Trophoblast cell (in vitro differentiated cells and primary cell): ENCODE measurements around the gene CFTR.
A peak's percentile ranks its signal among the peaks of the same experiment; 100 is the strongest.

Source experiments
- DNase-seq, 2 donors: peaks; one replicate each; pipeline ENCODE4 v3.0.0-alpha.2; 2016
- H2AFZ ChIP-seq: 2 replicates; pipeline ENCODE4 v1.6.1; 2013; ENCODE audit warnings: low read length, moderate library complexity, mild to moderate bottlenecking; ENCODE audit not compliant: insufficient read depth, poor library complexity
- H2AK5ac ChIP-seq: 2 replicates; pipeline ENCODE4 v1.6.1; 2013; ENCODE audit warnings: mild to moderate bottlenecking, low read length
- H2BK120ac ChIP-seq: 2 replicates; pipeline ENCODE4 v1.6.1; 2013; ENCODE audit warnings: low read length, mild to moderate bottlenecking, moderate library complexity; ENCODE audit not compliant: insufficient read depth, poor library complexity
- H2BK12ac ChIP-seq: 2 replicates; pipeline ENCODE4 v1.6.1; 2013; ENCODE audit warnings: mild to moderate bottlenecking, low read length, moderate library complexity
- H2BK5ac ChIP-seq: 2 replicates; pipeline ENCODE4 v1.6.1; 2013; ENCODE audit warnings: low read length, low read depth, moderate library complexity, mild to moderate bottlenecking; ENCODE audit not compliant: poor library complexity
- H3K14ac ChIP-seq: 2 replicates; pipeline ENCODE4 v1.6.1; 2013; ENCODE audit warnings: mild to moderate bottlenecking, low read length
- H3K18ac ChIP-seq: 2 replicates; pipeline ENCODE4 v1.6.1; 2013; ENCODE audit warnings: mild to moderate bottlenecking, low read length
- H3K23ac ChIP-seq: 2 replicates; pipeline ENCODE4 v1.6.1; 2013; ENCODE audit warnings: low read length
- H3K27ac ChIP-seq: 2 replicates; pipeline ENCODE4 v1.5.1; 2013; ENCODE audit warnings: low read depth, mild to moderate bottlenecking, inconsistent platforms, low read length, moderate library complexity
- H3K27me3 ChIP-seq: 2 replicates; pipeline ENCODE4 v1.6.1; 2013; ENCODE audit warnings: inconsistent platforms, mild to moderate bottlenecking, low read length, moderate library complexity; ENCODE audit not compliant: insufficient read depth
- H3K36me3 ChIP-seq, 2 experiments: 1 replicate in 1 of 2; 2 replicates in 1 of 2; pipeline ENCODE4 v1.6.1; 2013; ENCODE audit warnings: low read length in 2 of 2, mild to moderate bottlenecking in 2 of 2, moderate library complexity in 1 of 2; ENCODE audit not compliant: insufficient read depth in 2 of 2, control insufficient read depth in 1 of 2
- H3K4ac ChIP-seq: 2 replicates; pipeline ENCODE4 v1.6.1; 2013; ENCODE audit warnings: low read depth, mild to moderate bottlenecking, low read length, moderate library complexity
- H3K4me1 ChIP-seq, 2 experiments: 1 replicate in 1 of 2; 2 replicates in 1 of 2; pipeline ENCODE4 v1.6.1; 2013; ENCODE audit warnings: low read length in 2 of 2, mild to moderate bottlenecking in 2 of 2, moderate library complexity in 1 of 2; ENCODE audit not compliant: insufficient read depth in 2 of 2, control insufficient read depth in 1 of 2
- H3K4me2 ChIP-seq: 2 replicates; pipeline ENCODE4 v1.6.1; 2013; ENCODE audit warnings: inconsistent platforms, mild to moderate bottlenecking, low read length, moderate library complexity
- H3K4me3 ChIP-seq: 2 replicates; pipeline ENCODE4 v1.5.1; 2013; ENCODE audit warnings: mild to moderate bottlenecking, low read depth, low read length, inconsistent platforms
- H3K79me1 ChIP-seq: one replicate; pipeline ENCODE4 v1.6.1; 2013; ENCODE audit warnings: low read length
- H3K79me2 ChIP-seq: 2 replicates; pipeline ENCODE4 v1.6.1; 2013; ENCODE audit warnings: low read length, mild to moderate bottlenecking; ENCODE audit not compliant: control insufficient read depth, insufficient read depth, poor library complexity
- H3K9ac ChIP-seq: 2 replicates; pipeline ENCODE4 v1.6.1; 2013; ENCODE audit warnings: mild to moderate bottlenecking, low read length
- H3K9me3 ChIP-seq: 2 replicates; pipeline ENCODE4 v1.6.1; 2013; ENCODE audit warnings: low read depth, mild to moderate bottlenecking, control low read depth, inconsistent platforms, low read length; ENCODE audit not compliant: insufficient read depth
- H4K12ac ChIP-seq: 2 replicates; pipeline ENCODE4 v1.6.1; 2013; ENCODE audit warnings: low read depth, mild to moderate bottlenecking, low read length, moderate library complexity
- H4K8ac ChIP-seq: 2 replicates; pipeline ENCODE4 v1.6.1; 2013; ENCODE audit warnings: low read depth, mild to moderate bottlenecking, low read length, moderate library complexity
- H4K91ac ChIP-seq: one replicate; pipeline ENCODE4 v1.6.1; 2013; ENCODE audit warnings: low read depth, mild to moderate bottlenecking, low read length, moderate library complexity
- WGBS: extraction: QIAGEN DNeasy Blood & Tissue Kit; methylation state at CpG from one replicate; pipeline ENCODE4 v1.1.7; 2013; ENCODE audit warnings: missing lambda C conversion rate; ENCODE audit not compliant: insufficient read length, insufficient coverage; ENCODE audit errors: extremely low coverage; 5-methylcytosine and 5-hydroxymethylcytosine counted together

CFTR gene

DNA sequence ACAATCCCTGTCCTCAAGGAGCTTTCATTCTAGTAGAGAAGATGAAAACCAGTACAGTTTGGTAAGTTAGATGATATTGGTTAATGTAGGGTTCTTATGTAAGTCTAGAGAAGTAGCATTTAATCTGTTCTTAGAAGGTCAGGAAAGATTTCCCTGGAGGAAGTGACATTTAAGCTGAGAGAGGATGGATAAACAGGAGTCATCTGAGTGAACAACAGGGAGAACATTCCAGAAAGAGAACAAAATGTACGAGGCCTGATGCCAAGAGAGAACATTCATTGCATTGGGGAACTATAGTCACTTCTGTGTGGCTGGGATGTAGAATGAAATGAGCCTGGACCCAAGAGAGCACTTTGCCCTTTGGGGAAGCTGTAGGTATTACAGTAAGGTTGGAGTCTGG lies 88.0 kb downstream of the CFTR start:
- no peak overlapping the region for H3K4me2 ChIP-seq
- no peak overlapping the region for H4K12ac ChIP-seq
- no peak for DNase-seq
- no peaks in the 10 kb centered on the region for H3K79me2 ChIP-seq
- H3K36me3 ChIP-seq = no peaks in the 10 kb centered on the region
- no peak overlapping the region for H2AFZ ChIP-seq
- no peaks in the 10 kb centered on the region for H3K79me1 ChIP-seq
- no peak overlapping the region for H3K27ac ChIP-seq
- no peak overlapping the region for H3K4ac ChIP-seq
- H3K14ac ChIP-seq = no peak overlapping the region
- no peak overlapping the region for H3K18ac ChIP-seq
- no peak overlapping the region for H4K8ac ChIP-seq
- no peak overlapping the region for H3K23ac ChIP-seq
- H3K9me3 ChIP-seq = no peaks in the 10 kb centered on the region
- H3K4me3 ChIP-seq = no peak overlapping the region
- no peak overlapping the region for H3K9ac ChIP-seq
- no peak overlapping the region for H4K91ac ChIP-seq
- no peaks in the 10 kb centered on the region for H3K27me3 ChIP-seq
- no peaks in the 10 kb centered on the region for H3K4me1 ChIP-seq
- H2BK12ac ChIP-seq = no peak overlapping the region
- WGBS = no CpG with 5 or more reads among the region's 1 CpG
- H2BK5ac ChIP-seq = no peak overlapping the region
- H2AK5ac ChIP-seq = no peak overlapping the region
- no peak overlapping the region for H2BK120ac ChIP-seq

- H3K4me3 ChIP-seq = no peak overlapping the region
- H2AK5ac ChIP-seq = no peak overlapping the region
- H3K23ac ChIP-seq = no peak overlapping the region
- no peaks in the 10 kb centered on the region for H3K9me3 ChIP-seq
- H2BK12ac ChIP-seq = no peak overlapping the region
- H3K4me1 ChIP-seq = no peaks in the 10 kb centered on the region
- no peak overlapping the region for H3K9ac ChIP-seq
- H4K12ac ChIP-seq = no peak overlapping the region
- no peak overlapping the region for H3K27ac ChIP-seq
- H3K27me3 ChIP-seq = no peaks in the 10 kb centered on the region
- no peak overlapping the region for H2BK5ac ChIP-seq
- H3K79me1 ChIP-seq = peaks cover 2% of the 10 kb centered on the region
- H2AFZ ChIP-seq = no peak overlapping the region
- H4K91ac ChIP-seq = no peak overlapping the region
- no peak overlapping the region for H3K18ac ChIP-seq
- H2BK120ac ChIP-seq = no peak overlapping the region
- H3K4me2 ChIP-seq = no peak overlapping the region
- no peaks in the 10 kb centered on the region for H3K36me3 ChIP-seq
- DNase-seq = no peak
- H4K8ac ChIP-seq = no peak overlapping the region
- H3K79me2 ChIP-seq = no peaks in the 10 kb centered on the region
- H3K14ac ChIP-seq = no peak overlapping the region
- no peak overlapping the region for H3K4ac ChIP-seq
Measured at GRCh38 chr7:117572856-117573620, 93.2 kb downstream of the CFTR start.

GRCh38 chr7:117581424-117581823 lies 101.6 kb downstream of the CFTR start:
- no peak overlapping the region for H3K23ac ChIP-seq
- peak overlapping the region; percentile 80 for H2BK12ac ChIP-seq
- H4K8ac ChIP-seq = peak overlapping the region; percentile 13
- H2BK5ac ChIP-seq = peak overlapping the region; percentile 69
- H3K79me1 ChIP-seq = peaks cover 8% of the 10 kb centered on the region
- H3K18ac ChIP-seq = no peak overlapping the region
- no peak overlapping the region for H3K4me2 ChIP-seq
- H3K79me2 ChIP-seq = no peaks in the 10 kb centered on the region
- H4K91ac ChIP-seq = peak overlapping the region; percentile 70
- no peak overlapping the region for H3K4me3 ChIP-seq
- H2AFZ ChIP-seq = no peak overlapping the region
- peak overlapping the region; percentile 12 for H3K27ac ChIP-seq
- H3K27me3 ChIP-seq = no peaks in the 10 kb centered on the region
- H3K9me3 ChIP-seq = no peaks in the 10 kb centered on the region
- no CpG with 5 or more reads among the region's 1 CpG for WGBS
- no peak overlapping the region for H2AK5ac ChIP-seq
- H4K12ac ChIP-seq = no peak overlapping the region
- DNase-seq = no peak
- H3K4me1 ChIP-seq = peaks cover 0 to 2% of the 10 kb centered on the region in 2 experiments
- H3K9ac ChIP-seq = no peak overlapping the region
- H2BK120ac ChIP-seq = peak overlapping the region; percentile 70
- H3K4ac ChIP-seq = no peak overlapping the region
- no peaks in the 10 kb centered on the region for H3K36me3 ChIP-seq
- peak overlapping the region; percentile 32 for H3K14ac ChIP-seq

DNA sequence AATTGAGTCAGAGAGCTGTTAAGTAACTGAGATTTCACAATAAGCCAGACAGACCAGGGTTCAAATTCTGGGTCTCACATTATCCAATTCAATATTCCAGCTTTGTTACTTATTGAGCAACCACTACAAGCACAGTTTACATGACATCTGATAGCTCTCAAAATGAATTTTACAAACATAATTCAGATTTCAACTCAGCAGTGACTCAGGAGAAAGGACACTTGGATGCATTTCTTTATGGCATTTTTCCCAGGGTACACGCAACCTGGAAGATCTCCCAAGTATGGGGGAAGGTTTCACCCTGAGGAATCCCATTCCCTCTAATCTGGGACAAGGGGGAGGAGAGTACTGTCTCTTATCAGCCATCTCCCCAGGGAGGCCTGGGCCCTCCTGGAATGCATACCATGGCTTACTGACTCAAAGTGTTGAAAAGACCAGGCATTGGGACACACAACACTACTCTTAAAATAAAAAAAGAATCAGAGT lies 102.4 kb downstream of the CFTR start:
- H3K9ac ChIP-seq = no peak overlapping the region
- peaks cover 7% of the 10 kb centered on the region for H3K79me1 ChIP-seq
- H2BK5ac ChIP-seq = no peak overlapping the region
- H3K4ac ChIP-seq = no peak overlapping the region
- no peak overlapping the region for H3K4me2 ChIP-seq
- no peak overlapping the region for H2AK5ac ChIP-seq
- no peak overlapping the region for H4K12ac ChIP-seq
- no peak overlapping the region for H4K91ac ChIP-seq
- peak; percentile 94 to 98 for DNase-seq
- no peak overlapping the region for H2BK120ac ChIP-seq
- H3K4me3 ChIP-seq = no peak overlapping the region
- H3K4me1 ChIP-seq = peaks cover 2 to 4% of the 10 kb centered on the region in 2 experiments
- no peaks in the 10 kb centered on the region for H3K36me3 ChIP-seq
- WGBS = no CpG with 5 or more reads among the region's 1 CpG
- H3K79me2 ChIP-seq = no peaks in the 10 kb centered on the region
- no peak overlapping the region for H3K18ac ChIP-seq
- H3K9me3 ChIP-seq = no peaks in the 10 kb centered on the region
- no peak overlapping the region for H4K8ac ChIP-seq
- H3K27me3 ChIP-seq = no peaks in the 10 kb centered on the region
- peak overlapping the region; percentile 61 for H3K27ac ChIP-seq
- no peak overlapping the region for H2AFZ ChIP-seq
- no peak overlapping the region for H3K14ac ChIP-seq
- H3K23ac ChIP-seq = no peak overlapping the region
- H2BK12ac ChIP-seq = no peak overlapping the region
